ENCODE data around the gene LRP1B.

Gene LRP1B

DNA sequence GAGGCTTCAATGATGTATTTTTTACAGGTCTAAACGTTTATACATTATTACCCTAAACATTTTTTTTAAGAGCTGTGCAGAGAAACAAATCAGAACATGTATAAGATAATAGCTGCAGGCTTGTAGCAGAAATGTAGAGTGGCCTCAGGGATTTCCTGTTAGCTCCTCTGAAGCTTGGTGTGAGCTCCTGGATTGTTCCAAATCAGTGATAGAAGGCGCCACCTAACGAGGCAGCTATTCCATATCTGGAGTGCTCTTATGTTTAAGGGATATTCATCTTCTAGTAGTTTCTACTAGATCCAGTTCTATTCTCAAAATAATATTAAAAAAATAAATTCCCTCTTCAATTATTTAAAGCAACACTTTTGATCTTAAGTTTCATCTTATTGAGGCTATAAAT lies 93.1 kb downstream of the LRP1B start:
- peak; percentile 39 for DNase-seq (ENCODE audit: low read depth)
- no peak overlapping the region for H3K4me3 ChIP-seq (ENCODE audit: low read length)
- peak; percentile 31 for TF ChIP-seq CTCF (IDR thresholded peaks at IDR 0.05; ENCODE audit: insufficient read depth, low read depth, low read length, missing control alignments)

- DNase-seq (ENCODE audit: low read depth) = peak; percentile 44
- no peak for TF ChIP-seq CTCF (IDR thresholded peaks at IDR 0.05; ENCODE audit: insufficient read depth, low read depth, low read length, missing control alignments)
- H3K4me3 ChIP-seq (ENCODE audit: low read length) = no peak overlapping the region
Observed at GRCh38 chr2:142037066-142037465, 93.8 kb downstream of the LRP1B start.

DNA sequence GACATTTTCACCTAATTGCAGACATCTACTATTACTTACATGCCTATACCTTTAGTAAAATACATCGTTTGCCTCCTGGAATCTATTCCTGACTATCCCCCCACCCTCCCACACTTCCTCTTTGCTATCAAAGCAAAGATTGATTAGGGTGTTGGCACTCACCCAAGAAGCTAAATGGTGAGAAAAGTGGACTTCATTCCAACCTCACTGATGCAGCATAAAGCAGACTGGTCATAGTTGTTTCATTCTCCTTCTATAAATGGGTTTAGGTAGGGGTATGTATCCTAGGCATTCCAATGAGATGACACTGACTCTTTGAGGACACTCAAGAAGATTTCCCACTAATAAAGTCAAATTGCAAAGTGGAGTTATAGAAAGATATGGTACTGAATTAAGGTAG lies 97.4 kb downstream of the LRP1B start:
- DNase-seq (ENCODE audit: low read depth) = no peak
- H3K4me3 ChIP-seq (ENCODE audit: low read length) = no peak overlapping the region
- no peak for TF ChIP-seq CTCF (IDR thresholded peaks at IDR 0.05; ENCODE audit: insufficient read depth, low read depth, low read length, missing control alignments)

GRCh38 chr2:142031656-142032055 lies 99.2 kb downstream of the LRP1B start:
- H3K4me3 ChIP-seq (ENCODE audit: low read length) = no peak overlapping the region
- DNase-seq (ENCODE audit: low read depth) = no peak
- TF ChIP-seq CTCF (IDR thresholded peaks at IDR 0.05; ENCODE audit: insufficient read depth, low read depth, low read length, missing control alignments) = no peak

GRCh38 chr2:142030735-142031134 lies 100.1 kb downstream of the LRP1B start:
- no peak for DNase-seq (ENCODE audit: low read depth)
- no peak overlapping the region for H3K4me3 ChIP-seq (ENCODE audit: low read length)
- no peak for TF ChIP-seq CTCF (IDR thresholded peaks at IDR 0.05; ENCODE audit: insufficient read depth, low read depth, low read length, missing control alignments)

DNA sequence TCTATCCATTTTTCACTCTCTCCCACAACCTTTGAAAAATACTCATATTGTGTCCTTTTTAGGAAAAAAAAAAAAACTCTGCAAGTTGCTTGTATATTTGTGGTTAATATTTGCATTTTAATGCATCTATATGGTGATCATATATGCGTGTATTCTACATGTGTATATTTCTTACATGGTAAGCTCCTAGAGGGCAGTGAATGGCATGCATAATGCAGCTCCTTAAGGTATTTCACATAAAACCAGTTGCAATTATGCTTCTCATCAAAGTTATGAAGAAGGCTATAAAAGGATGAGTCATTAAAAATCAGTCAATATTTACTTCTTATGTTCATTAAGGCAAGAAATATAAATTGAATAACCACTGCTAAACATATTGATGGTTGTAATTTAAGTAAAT lies 100.8 kb downstream of the LRP1B start:
- H3K4me3 ChIP-seq (ENCODE audit: low read length) = no peak overlapping the region
- TF ChIP-seq CTCF (IDR thresholded peaks at IDR 0.05; ENCODE audit: insufficient read depth, low read depth, low read length, missing control alignments) = no peak
- DNase-seq (ENCODE audit: low read depth) = no peak

DNA sequence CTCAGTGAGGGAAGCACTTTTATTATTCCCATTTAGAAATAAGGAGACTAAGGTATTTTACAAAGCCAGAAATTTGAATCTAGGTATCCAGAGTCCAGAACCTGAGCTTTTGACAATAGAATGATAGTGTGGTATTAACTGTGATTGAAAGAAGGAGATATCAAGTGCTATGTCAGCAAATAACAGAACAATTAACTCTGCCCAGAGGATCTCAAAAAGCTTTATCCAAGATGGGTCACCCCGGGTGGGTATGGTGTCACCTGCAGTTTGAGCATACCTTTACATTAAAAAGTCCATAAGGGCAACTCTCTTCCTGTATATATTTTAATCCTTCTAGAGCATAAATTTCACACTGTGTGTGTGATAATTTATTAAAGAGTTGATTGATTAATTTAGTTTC lies 105.4 kb downstream of the LRP1B start:
- no peak overlapping the region for H3K4me3 ChIP-seq (ENCODE audit: low read length)
- no peak for TF ChIP-seq CTCF (IDR thresholded peaks at IDR 0.05; ENCODE audit: insufficient read depth, low read depth, low read length, missing control alignments)
- DNase-seq (ENCODE audit: low read depth) = no peak
